HG02678 (cell line): ENCODE data around the gene ATXN10.
"Not testable (repeated sequence)": the region's sequence is repeated elsewhere in the genome, so short reads cannot be mapped to it uniquely, and the experiment has no call there.

Source experiments
- ATAC-seq: cut with Tn5 transposase; IDR thresholded peaks from one replicate; pipeline ENCODE4 v1.9.1; 2021; ENCODE audit warnings: mild to moderate bottlenecking, moderate library complexity; ENCODE audit not compliant: unreplicated experiment

The ATXN10 gene

DNA sequence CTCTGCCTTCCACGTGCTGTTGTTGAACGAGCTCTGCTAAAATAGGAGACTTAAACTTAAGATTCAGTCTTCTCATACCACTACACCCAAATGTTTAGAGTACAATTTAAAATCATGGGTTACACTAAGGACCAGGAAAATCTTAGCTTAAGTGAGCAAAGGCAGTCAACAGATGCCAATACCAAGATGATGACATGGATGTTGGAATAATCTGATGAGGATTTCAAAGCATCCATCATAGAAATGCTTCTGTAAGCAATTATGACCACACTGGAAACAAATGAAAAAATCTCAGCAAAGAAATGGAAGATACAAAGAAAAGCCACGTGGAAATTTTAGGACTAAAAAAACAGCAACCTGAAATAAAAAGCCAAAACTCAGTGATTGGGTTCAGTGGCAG is 109.8 kb downstream of the ATXN10 start:
- ATAC-seq, result no peak

DNA sequence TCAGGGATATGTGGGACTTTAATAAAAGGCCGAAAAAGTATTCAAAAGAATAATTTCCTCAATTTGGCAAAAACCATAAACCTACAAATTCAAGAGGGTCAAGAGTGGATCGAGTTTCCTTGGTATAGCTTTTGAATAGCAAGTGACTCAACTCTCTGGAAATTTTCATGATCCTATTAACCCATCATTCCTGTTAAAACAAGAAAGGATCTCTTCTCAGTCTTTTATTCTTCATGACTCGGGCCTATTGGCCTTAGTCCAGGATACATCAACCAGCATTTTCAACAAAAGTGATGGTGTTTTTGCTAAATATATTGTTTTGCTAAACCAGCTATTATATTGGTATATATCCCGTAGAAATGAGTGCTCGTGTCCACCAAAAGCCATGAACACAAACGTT is 110.3 kb downstream of the ATXN10 start:
- ATAC-seq, result no peak

DNA sequence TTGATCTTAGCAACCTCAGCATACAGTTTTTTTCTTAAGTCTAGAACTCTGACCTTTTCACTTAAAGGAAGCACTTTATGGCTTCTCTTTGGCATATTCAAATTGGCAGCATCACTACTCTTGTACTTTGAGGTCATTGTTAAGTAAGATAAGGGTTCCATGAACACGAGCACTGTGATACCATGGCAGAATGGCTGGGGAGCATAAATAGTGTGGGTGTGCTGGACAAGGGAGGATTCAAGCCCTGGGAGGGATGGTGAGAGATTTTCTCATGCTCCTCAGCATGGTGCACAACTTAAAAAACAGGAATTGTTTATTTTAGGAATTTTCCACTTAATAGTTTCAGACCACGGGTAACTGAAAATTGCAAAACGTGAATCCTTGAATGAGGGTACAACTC is 111.4 kb downstream of the ATXN10 start:
- ATAC-seq, result no peak

DNA sequence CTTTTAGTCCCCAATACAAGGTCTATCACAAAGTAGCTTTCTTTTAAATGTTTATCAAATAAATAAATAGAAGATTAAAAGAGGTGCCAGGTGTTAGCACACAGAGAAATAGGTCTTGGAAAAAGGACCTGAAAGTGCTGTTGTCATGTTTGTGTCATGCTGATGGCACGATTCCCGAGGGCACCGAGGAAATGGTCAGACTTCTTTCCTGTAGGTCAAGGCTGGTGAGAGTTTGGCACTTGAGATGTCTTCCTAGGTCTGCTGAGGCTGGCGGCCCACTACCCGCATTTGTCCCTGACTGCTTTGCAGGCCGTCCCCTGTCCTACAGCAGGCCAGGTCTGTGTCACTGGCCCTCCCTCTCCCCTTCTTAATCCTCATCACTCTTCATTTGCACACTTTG is 112.1 kb downstream of the ATXN10 start:
- no peak for ATAC-seq

DNA sequence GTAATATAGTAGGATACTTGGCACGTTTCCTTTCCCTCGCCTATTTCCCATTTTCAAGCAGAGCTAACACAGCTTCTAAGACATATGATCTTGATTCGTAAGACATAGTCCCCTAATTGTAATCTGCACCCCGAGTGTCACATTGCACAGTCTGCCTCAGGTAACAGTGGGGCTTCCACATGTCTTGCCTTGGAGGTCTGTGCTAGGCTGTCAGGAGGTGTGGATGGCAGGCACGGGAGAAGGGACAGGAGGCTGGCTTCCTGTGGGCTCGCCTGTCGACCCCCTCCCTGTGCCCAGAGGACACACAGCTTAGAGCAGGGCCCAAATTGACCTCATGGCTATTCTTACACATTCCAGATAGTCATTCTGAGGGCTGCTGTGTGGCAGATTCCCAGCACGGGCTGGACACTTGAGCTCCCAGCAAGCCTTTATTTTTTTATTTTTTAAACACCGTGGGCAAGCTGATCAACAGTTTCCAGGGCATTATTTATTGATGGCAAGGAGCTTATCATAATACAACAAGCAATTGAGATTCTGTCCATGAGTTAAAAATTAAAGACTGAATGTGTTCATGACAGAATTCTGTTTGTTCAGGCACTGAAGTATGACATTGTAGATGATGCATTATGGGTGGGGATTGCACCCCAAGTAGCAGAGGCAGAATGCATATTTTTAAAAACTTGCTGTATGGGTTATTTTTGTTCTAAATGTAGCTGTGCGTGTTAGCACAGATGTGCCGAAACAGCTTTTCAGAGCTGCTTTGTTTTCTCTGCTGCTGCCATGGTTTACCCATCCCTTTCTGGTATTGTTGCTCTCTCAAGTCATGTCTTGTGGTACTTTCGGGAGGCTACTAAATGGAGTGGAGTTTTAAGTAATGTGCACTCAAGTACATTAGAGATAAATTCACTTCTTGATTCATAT is 113.0 kb downstream of the ATXN10 start:
- no peak for ATAC-seq

DNA sequence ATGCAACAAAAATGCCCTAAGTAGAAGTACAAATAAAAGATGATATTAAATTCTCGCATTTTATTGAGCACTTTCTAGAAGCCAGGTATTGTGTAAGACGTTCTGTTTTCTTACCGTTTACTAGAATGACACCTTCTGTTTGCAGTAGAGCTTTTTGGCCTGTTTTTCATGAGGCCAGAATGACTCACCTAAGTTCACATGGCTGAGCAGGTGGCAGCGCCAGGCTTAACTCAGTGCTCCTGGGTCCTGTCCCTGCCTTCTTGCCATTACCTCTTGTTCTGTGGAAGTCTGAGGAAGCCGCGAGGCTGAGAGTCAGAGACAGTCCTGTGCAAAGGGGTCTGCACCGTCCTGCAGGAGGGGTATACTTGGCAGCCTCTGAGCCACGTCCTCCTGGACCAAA is 113.8 kb downstream of the ATXN10 start:
- ATAC-seq, result no peak

DNA sequence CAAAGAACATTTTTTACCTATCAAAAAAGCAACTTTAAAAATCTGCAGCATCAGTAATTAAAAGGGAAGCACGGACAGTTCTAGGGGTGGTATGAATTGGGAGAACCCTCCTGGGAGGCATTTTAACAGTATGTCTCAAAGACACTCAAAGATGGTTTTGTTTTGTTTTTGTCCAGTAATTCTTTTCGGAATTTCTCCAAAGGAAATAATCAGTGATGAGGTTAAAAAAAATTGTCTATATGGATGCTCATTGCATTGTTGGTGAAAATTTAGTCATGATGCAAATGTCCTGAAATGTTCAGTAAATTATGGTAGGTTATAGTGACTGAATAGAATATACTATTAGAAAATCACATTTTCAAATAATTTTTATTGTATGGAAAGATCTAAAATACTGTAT is 115.1 kb downstream of the ATXN10 start:
- no peak for ATAC-seq

DNA sequence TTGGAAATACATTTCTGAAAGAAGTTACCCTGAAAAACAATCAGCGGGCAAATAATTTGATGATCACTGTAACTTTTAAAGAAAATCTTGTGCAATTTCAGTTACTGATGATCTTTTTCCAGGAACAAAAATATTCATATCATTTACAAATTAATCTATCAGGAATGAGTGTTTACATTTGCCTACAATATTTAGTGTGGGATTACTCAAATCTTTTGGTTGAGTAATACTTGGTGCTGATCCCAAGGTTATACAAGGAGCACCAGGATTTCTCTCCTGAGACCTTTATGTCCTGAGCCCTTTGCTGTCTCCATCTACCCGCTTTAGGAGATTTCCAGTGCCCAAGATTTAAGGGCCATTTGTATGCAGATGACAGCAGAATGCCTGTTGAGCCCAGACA is 116.1 kb downstream of the ATXN10 start:
- ATAC-seq, result no peak

DNA sequence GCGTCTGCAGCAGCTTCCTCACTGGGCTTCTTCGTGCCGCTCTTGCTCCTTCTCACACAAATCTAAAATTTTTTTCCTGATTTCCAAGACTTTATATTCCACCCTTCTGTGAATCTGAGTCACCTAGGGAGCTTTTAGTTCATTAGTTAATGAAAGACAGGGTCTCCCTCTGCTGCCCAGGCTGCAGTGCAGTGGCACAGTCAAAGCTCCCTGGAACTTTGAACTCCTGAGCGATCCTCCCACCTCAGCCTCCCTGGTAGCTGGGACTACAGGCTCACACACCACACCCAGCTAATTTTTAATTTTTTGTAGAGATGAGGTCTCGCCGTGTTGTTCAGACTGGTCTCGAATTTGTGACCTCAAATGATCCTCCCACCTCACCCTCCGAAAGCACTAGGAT is 116.9 kb downstream of the ATXN10 start:
- no peak for ATAC-seq

DNA sequence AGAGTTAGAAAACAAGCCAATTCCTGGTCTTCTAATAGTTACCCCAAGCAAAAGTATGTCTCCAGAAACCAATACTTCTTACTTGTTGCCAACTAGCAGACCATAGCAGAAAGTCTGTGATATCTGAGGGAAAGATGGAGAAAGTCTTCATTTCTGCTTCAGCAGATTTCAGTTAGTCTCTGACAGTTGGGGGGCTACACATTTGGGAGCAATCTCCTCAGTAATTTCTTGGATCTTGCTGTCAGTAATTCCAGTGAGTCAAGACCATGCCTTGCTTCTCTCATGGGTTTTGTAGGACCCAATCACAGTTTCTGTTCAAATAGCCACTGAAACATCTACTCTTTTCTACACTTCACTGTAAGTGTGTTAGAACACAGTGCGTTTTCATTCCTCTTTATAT is 118.8 kb downstream of the ATXN10 start:
- no peak for ATAC-seq

DNA sequence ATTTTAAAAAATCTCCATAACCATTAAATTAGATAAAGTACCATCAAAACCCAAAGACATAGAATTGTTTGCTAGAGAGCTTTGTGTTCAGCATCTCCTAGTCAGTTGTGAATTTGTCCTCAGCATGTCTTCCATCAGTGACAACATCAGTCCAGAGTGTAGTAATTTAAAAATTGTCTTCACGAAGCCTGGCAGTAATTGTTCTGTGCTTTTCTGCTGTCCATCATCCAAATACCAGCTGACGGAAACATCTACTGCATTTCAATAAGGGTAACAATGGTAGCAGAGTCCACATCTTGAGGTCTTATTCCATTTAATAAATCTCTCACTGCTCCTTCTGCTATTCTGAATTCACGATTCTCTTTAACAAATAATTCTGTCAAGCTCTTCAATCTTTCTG is 121.5 kb downstream of the ATXN10 start:
- no peak for ATAC-seq

DNA sequence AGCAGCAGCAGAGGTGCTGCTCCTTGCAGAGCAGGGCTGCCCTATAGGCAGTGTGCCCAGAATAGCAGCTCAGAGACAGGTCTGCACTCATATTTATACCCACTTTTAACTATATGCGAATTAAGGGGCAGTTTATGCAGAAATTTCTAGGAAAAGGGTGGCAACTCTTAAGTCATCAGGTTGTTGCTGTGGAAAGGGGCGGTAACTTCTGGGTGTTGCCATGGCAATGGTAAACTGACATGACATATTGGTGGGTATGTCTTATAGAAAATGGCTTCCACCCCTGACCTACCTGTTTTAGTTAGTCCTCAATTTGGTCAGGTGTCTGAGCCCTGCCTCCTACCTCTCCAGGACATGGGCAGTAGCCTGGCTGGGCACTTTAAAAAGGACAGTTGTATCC is 122.3 kb downstream of the ATXN10 start:
- ATAC-seq, result no peak

DNA sequence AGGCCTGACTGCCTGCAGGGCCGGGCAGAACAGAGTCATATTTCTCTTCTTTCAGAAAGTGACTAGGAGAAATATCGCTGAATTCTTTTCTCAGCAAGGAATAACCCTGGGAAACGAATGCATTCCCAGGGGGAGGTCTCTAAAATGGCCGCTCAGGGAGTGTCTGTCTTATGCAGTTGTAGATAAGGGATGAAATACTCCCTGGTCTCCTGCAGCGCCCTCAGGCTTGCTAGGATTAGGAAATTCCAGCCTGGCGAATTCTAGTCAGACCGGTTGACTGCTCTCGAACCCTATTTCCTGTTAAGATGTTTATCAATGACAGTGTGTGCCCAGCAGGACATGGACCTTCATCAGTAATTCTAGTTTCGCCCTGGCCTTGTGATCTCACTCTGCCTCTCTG is 124.4 kb downstream of the ATXN10 start:
- not testable (repeated sequence) for ATAC-seq

DNA sequence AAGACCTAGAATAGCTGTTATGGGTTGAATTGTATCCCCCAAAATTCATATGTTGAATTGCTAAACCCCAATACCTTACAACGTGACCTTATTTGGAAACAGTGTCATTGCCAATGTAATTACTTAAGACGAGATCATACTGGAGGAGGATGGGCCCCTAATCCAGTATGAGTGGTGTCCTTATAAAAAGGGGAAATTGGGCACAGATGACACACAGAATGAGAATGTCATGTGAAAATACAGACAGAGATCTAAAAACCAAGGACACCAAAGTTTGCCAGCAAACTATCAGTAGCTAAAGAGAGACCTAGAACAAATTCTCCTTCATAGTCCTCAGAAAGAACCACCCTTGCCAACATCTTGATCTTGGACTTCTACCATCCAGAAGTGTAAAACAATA is 127.7 kb downstream of the ATXN10 start:
- no peak for ATAC-seq

DNA sequence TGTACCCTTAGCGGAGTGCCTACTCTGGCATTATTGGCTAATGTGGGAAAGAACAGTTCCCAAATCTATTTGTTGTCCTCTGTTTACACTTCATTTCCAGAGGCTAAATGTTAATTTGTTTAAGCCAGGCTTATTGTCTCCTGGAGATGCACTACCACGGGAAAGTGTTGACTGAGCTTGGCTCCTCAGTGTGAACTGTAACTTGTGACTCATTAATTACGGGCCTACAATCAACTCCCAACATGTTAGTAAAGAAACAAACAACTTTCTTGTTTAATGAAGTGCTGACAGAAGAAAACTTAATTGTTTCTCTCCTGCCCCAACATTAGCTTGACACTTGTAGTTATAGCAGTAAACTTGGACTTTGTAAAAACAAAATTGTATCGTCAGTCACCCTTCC is 130.4 kb downstream of the ATXN10 start:
- ATAC-seq, result no peak

DNA sequence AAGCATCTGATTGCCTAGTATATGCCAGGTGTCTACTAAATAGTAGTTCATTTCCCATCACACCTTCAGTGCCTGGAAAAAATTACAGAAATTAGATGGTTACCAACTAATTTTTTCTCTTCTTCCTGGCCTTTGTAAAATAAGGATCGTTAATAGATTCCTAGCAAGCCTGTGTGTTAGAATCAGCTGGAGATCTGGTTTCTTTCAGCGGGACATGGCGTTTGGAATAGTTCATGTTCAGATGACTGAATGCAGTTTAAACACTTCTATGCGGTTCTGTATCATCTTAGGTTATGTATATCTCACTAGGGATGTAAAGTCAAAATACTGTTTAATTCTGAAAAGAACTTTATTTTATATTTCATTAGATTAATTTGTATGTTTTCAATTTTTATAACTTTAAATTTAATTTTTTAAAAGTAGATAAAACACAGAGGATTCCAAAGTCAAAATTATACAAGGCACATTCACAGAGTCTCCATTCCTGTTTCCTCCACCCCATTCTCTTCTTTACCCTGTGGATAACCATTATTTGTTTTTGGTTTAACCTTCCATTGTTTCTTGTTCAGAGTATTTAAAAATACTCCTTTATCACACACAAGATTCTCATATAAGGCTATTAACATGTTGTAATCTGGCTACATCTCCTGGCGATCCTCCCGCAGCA is 132.8 kb downstream of the ATXN10 start:
- ATAC-seq, result no peak

DNA sequence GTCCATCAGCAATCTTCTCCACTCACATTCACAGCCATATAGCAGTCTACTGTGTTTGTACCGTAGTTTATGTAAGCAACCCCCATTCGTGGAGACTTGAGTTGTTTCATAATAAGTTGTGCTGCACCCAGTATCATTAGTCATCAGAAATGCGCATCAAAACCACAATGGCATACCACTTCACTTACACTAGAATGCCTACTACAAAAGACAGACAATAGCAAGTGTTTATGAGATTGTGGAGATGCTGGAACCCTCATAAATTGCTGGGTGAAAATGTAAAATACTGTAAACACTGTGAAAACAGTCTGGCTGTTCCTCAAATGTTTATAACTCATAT is 133.3 kb downstream of the ATXN10 start:
- ATAC-seq, result no peak

DNA sequence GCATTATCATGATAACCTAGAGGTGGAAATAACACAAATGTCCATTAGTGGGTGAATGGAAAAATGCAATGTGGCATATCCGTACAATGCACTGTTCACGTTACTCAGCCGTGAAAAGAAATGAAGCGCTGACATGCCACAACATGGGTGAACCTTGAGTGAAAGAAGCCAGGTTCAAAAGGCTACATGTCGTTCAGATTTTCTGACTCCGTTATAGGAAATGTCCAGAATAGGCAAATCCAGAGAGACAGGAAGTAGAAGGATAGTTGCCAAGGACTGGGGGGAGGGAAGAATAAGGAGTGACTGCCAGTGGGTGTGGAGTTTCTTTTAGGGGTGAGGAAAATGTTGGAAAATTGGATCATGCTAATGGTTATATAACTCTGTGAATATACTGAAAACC is 133.8 kb downstream of the ATXN10 start:
- ATAC-seq, result no peak

DNA sequence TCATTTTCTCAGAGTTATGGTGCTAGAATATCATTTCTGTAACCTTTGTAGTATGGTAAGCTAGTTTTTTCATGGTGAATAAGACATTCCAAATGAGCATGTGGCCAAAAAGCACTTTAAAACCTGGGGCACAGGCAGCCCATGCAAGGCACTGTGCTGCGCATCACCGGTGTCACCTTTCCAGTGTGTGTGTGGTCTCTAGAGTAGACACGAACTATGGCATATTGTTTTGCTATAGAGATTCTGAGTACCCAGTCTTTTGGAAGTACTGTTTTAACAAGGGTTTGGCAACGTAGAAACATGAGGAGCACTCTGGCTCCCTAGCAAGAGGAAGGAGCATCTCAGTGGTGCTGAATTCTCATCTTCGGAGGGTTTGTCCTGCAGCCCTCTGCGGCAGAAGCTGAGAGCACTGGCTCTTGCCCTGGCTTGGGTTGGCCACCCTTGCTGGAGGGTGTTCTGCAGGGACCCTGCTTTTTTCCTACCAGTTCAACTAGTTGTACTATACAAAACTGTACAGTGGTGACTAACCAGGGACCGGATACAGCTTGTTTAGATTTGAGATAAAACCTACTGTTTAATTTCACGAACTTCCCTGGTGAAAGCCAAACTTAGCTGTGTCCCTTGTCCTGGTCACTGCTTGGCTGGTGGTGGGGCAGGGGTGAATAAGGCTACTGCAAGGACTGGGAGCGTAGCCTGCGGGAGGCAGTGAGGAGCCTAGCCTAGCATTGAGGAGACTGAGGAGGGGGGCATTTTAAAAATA is 135.7 kb downstream of the ATXN10 start:
- no peak for ATAC-seq

DNA sequence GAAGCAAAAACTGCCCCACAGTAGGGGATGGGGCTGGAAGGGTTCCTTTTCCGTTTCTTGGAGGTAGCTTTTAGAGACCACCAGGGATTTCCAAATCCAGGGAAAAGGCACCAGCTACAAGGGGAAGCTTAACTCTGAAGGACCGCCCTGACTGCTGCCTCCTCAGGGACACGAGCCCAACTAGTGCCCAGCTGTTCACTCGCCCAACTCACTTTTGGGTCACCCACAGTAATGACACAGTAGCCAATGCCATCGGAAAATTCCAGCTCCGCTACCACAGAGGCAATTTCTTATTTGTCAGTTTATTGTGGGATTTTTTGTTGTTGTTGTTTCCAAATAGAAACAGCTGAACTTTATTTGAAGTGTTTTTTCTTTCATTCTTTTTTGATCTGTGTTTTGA is 141.3 kb downstream of the ATXN10 start:
- no peak for ATAC-seq

DNA sequence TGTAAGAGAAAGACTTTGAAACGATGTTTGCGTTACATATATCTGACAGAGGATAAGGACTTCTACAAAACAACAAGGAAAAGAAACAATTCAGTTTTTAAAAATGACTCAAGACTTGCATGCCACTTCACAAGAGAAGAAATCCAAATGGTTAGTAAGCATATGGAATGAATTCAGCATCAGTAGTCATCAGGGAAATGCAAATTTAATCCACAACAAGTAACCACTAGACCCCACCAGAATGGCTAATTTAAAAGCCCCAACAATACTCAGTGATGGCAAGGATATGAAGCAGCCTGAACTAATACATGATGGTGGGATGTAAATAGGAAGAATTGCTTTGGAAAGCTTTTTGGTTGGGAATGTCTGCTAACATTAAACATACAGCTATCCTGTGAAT is 142.6 kb downstream of the ATXN10 start:
- no peak for ATAC-seq

DNA sequence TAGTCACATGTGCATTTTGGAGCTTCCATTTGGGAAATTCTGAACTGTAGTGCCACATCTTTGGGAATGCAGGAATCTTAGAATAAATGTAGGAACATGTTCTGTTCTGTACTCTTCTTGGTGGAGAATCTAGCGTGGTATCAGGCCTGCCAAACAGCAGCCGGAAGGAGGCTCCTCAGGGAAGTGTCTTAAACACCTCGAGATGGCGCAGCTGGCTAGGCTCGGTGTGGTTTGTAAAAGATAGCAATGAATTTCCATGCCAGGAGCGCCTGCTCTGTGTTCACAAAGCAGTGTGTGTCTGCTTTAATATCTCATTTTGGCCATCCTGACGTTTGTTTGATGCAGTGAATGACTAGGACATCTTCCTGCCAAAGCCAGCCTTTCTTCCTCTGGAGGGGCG is 145.1 kb downstream of the ATXN10 start:
- ATAC-seq, result no peak
